GM19438 (cell line): ENCODE data around the gene CDYL.

Source experiments
- ATAC-seq: cut with Tn5 transposase; IDR thresholded peaks from one replicate; pipeline ENCODE4 v1.9.1; 2021; ENCODE audit warnings: low read depth; ENCODE audit not compliant: unreplicated experiment

The CDYL gene

DNA sequence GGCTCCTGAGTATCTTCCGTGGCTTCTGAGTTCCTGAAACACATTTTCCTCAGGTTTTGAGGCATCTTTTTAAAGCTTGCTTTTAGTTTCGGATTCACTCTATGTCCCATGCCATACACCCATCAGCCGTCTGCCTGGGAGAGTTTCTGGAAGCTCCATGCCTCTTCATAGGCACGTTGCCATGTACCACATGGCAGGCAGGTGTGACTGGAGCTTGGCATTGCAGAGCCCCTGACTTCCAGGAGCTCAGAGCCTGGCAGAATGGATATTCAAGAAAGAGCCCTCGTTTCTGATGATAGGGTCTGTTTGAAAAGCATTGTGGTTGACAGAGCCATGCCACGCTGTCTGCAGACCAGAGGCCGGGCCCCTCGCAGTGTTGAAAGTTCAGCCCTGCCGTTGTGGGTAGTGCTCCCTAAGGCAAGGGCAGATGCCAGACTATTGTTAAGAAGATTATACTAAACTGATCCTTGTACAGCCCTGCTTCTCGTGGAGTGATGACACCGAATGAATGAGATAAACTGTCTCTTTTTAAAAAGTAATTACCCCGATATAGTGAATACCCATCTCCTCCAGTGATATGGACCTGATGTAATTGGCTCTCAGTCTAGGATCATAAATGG, 127.7 kb downstream of the CDYL start:
- no peak for ATAC-seq

DNA sequence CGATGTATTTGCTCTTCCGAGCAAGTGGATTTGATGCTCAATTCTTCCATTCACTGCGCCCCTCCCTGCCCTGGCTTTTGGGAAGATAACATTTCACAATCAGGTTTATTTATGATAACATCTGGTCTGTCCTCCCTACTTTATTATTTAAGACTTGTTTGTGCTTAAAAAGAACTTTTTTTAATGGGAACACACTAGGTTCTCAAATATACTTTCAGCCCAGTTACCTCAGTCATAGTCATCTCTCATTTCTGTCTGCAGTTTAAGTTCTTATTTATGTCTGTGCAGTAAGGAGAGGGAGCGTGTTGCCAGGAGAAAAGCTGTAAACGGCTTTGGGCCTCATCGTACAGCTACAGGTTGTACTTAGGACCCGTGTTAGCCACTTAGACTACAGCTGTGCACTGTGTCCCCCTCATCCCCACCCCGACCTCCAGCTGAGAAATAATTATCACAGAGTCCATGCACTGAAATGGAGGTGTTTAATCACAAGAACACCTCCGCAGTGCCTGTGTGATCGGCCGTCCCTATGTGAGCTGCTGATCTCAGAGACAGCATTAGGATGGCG, 128.3 kb downstream of the CDYL start:
- no peak for ATAC-seq

DNA sequence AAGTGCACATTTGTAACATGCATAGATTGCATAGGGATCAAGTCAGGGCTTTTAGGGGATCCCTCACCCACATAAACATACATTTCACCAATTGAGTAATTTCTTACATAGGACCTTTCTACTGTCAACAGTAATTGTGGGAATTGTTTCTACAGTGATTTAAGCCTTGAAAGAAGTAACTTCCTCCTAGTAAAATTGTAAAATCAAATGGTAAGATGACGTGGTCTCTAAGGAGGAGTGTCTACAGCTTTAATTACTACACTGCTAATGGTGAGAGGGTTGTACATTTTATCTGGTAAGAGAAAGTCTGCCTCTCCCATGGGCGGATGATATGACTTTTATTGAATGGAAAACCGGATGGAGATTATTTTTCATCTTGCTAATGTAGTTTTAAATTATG, 129.6 kb downstream of the CDYL start:
- no peak for ATAC-seq

DNA sequence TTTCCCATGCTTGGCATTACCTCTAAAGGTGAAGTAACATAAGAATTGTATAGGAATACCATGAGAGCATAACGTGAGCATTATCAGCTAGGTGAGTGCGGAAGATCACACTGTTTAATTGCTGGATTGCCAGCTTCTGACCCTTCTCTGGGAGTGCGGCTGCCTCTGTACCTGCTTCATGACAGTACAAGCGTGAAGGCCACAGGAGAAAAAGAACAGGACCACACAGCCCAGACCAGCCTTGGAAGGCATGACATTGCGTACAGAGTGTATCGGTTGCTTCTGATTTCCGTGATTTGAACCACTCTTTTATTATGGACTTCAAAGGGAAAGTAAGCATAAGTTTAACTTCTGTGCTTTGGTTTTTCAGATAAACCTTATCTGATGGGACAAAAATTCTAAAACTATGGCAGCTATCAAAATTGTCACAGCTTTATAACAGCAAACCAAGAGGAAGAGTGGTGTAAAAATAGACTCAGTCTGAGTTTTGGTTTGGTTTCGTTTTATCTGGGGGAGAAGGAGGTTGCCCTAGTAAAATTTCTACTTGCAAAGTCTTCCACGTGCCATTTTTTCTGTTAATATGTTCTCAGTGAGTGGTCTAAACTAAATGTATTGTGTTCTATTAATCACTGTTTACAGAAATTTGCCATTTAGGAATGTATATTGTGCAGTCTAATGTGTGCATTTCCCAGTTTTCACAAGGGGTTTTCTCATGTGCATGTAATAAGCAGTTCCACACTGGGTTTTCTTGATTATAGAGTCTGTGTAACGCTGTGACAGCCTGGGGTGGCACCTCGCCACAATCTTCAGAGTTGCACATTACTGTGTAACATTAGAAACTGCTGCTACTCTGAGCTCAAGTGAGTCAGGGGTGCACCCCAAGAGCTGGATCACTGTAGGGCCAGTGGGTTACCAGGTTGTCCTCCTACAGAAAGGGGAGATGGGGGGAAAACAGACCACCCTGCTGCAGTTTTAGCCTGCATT, 130.4 kb downstream of the CDYL start:
- peak; percentile 48 for ATAC-seq

DNA sequence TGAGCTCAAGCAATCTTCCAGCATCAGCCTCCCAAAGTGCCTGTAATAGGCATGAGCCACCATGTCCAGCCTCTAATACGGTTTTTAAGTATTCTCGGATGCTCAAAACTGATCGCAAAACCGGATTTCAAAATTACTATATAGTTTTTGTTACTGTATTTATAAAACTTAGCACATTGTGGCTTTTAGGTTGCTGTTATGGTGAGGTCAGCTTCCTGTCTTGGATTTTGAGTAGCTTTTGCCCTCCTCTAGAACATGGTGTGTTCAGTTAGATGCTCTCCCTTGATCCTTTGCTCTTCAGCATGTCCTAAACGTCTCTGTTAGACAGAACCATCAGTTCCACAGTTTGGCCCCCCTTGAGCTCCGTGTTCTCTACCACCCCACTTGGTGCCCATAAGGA, 131.4 kb downstream of the CDYL start:
- ATAC-seq = no peak

DNA sequence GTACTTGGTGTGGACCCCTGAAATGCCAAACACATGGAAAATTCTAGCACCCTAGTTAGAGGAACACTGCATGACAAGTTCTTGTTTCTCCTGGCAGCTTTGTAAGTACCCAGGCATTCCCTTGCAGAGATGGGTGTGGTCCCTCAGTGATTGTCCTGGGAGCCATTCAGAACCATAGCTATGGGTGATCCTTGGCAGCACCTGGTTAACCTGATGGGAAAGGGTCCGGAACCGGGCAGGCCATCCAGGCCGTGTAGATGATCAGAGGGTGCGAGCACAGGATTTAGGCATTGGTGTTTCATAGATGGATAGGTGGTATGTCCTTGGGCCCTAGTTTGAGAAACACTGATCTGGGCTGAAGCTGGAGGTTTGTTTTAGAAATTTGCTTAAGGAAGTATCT, 131.9 kb downstream of the CDYL start:
- ATAC-seq = no peak

DNA sequence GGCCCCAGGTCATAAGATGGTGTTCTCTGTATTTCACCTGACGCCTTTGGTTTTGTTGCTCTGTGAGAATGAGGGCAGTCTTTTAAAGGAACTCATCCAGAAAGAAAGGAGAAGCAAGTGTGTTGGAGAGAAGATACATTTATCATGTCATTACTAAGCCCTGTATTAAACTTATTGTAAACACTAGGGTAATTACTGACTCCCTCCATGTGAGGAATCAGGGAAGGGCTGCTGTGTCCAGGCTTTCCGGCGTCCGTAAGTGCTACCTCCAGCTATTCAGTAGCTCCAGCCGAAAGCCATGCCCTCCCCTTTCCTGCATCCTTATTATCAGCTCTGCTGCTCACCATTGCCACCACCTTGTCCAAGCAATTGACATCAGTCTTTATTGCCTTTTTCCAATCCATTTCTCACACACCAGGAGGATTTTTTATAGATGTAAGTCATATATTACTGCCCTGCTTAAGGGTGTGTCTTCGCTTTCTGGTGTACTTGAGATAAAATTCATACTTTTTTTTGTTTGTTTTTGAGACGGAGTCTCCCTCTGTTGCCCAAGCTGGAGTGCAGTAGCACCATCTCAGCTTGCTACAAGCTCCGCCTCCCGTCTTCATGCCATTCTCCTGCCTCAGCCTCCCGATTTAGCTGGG, 133.0 kb downstream of the CDYL start:
- no peak for ATAC-seq

DNA sequence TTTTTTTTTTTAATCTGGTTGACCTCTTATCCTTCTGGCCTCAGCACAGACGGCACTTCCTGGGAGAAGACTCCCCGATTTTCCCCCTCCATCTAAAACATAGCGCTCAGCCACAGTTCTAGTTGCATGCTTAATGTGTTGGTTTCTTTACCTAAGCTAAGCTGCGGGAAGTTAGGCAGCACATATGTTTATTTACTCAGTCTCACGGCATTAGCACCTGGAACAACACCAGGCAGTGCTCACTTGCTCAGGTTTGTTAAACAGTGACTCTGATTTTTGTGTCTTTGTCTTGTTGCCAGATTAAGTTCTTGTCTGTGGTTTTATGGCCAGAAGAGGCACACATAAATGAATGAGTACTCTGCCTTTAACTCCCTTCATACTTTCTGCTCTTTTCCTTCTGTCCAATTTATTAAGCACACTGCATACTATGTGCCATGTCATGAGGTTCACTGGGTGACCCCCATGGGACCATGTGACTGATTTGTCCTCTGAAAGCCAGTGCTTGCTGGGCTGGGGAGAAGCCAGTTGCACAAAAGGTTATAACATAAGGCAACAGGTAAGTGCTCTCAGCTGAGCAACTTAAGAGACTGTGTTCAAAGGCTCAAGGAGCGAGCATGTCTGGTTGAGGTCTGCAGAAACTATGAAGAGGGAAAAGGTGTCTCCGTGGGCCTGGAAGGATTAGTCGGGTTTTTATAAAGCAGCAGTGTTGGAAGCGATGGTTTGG, 134.0 kb downstream of the CDYL start:
- no peak for ATAC-seq

DNA sequence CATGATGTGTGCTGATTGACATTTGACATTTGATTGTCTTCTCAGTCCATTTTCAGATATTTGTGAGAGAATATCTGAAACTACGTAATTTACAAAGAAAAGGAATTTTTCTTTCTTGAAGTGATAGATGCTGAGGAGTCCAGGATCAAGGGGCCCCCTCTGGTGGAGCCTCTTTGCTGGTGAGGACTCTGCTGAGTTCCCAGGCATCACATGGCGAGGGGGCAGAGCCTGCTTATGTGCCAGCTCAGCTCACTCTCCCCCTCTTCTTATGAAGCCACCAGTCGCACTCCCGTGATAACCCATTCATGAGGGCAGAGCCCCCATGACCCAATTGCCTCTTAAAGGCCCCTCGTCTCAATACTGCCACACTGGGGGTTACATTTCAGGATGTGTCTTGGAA, 136.4 kb downstream of the CDYL start:
- ATAC-seq = no peak

DNA sequence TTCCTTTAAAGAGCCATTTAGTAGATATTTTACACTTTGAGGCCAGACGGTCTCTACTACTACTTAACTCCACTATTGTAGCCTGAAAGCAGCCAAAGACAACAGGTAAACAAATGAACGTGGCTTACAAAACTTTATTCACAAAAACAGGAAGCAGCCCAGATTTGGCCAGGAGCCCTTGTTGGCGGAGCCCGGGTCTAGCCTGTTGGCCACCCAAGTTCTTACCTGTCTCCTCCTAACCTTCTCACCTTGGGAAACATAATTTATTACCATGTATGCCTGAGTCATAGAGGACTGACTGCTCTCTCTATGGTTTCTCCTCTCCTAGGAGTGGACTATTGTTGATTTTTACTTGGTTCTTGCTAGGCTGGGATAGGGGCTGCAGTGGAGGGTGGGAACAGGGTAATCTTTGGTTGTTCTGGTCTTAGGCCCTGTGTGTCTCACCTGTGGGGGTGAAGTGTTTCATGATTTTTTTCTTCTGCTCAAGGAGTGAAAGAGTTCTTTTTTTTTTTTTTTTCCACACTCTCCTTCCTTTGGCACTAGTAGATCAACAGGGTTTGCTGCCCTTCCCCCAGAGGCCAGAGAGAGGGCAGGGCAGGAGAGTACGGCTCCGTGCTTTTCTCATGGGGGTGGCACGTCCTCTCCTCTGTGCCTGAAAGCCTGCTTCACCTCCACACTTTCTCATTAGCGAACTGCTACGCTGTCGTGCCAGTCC, 137.7 kb downstream of the CDYL start:
- ATAC-seq = no peak

DNA sequence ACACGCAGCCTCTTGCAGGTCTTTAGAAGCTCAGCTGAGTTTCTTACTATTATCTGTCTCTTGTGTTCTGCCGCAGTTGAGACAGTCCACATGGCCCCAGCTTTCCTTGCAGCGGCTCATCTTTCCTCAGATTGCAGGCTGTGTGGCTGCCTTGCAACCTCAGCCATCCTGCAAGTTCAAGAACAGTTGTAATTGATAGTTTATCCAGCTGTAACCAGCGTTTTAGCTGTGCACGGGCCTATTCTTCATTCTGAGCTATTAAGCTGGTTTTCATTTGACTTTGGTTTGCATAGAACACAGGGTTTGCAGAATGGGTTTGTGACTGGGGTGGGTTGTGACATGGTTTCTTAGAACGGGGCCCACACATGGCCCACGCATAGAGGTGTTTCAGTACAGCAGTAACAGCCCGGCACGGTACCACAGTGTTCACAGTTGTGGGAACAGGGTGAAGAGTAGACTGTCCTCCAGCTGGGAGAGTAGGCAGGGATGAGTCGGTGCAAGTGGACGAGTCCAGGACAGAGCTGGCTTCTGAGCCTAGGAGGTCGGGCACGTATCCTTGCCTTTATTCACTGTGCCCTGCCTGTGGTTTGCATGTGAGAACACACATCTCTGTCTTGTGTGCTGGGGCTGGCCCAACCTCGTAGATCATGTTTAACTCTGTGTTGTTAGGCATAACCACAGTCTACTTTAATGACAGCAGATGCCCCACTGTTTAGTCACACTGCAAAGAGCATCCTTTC, 138.4 kb downstream of the CDYL start:
- no peak for ATAC-seq

DNA sequence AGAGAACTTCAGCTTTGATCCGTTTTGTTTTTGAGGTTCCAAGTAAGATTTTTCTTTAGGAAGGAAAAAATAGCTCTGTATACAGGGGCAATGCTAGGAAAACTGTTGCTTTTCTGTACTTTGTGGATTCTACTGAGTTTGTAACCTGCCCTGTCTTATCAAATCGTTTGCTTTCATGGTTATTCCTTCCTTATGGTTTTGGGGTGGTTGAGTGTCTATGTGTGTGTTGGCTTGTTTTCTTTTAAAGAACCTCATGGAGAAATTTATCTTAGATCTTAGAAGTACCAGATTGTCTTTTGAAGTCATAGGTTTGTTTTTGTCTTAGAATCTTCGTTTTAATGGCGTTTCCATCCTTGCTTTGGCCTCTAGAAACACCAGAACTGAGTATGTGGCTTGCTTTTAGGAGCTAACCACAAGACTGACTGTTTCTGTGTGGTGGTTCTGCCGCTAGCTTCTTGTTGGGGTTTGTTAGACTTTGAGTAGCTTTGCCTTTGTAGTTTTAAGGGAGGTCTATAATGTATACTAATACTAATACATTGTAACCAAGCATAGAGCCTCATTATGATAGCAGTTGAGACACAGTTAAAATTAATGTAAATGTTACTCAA, 140.9 kb downstream of the CDYL start:
- no peak for ATAC-seq

DNA sequence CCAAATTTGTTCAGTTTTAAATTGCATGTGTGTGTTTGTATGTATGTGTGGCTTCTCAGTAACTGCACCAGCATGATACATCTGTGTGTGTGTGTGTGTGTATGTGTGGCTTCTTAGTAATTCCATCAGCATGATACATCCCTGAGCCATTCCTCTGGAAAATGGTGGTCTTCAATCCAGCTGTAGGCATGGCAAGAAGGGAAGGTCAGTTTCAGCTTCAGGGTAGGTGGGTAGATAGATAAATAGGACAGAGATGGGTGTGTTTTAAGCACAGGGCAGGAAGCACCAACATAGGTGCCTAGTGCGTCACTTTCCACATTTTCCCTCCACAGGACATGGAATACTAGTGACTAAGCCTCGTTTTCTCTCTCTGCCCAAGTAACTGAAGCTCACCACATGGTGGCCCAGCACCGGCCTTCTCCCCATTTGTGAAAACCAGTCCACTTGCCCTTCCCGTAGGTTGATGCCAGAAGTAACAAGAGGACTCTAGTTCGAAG, 144.8 kb downstream of the CDYL start:
- ATAC-seq = no peak

DNA sequence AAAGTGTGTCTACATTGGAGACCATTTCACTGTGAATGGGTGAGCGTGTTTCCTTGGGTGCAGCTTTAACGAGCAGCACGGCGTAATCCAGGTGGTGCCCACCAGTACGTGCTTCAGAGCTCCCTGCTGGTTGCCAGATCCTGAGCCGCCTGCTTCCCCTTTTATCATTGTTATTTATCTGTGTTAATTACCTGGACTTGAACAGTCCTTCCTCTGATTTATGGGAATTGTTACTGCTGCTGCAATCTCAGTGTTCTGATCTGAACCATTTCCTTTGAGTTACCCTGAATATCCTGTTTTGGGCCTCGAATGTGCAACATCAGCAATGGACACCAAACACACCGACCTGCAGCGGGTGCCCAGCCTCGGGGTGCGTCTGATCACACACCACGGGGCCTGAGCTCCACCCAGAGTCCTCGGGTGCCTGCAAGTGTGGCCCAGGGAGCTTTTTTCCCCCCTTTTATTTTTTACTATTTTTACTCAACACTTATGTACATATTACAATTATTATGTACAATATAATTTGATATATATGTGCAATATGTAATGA, 146.4 kb downstream of the CDYL start:
- no peak for ATAC-seq

DNA sequence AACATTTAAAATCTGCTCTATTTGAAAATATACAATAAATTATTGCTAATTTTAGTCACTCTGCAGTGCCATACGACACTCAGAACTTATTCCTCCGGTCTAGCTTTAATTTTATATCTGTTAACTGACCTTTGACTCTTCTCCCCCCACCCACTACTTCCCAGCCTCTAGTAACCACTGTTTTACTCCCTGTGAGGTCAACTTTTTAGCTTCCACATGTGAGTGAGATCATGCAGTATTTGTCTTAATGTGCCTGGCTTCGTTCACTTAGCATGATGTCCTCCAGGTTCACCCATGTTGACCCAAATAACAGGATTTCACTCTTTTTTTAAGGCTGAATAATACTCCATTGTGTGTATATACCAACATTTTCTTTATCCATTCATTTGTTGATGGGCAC, 146.9 kb downstream of the CDYL start:
- ATAC-seq = no peak

DNA sequence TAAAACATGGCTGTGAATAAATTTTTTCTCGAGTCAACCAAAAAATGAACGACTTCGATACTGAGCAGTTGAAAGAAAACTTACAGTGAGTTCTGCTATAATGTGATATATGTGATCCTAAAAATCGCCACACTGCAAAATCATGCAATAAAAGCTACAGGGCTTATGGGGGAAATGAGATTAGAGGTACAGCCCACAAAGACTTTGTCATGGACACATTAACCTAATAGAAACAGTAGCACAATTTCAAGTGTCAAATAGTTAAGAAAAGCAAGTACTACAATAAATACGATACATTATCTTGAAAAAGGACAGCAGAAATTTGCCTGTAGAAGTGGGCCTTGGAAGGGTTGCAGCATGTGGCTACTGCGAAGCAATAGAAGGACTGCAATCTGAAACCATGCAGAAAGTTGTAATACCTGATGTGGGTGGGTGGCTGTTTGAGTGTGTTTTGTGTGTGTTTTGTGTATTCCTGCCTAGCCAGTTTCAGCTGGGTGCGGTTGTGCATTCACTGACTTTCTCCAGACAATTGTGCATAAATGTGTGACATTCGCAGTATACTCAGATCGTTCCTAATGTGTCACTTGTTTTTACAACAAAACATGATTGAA, 148.6 kb downstream of the CDYL start:
- ATAC-seq = no peak

DNA sequence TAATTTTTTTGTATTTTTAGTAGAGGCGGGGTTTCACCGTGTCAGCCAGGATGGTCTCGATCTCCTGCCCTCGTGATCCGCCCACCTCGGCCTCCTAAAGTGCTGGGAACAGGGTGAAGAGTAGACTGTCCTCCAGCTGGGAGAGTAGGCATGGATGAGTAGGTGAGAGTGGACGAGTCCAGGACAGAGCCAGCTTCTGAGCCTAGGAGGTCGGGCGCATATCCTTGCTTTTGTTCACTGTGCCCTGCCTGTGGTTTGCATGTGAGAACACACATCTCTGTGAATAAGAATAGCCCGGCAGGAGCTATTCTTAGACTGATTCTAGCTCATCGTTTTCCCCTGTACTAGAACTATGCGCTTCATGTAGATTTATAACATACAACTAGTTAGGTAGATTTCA, 149.4 kb downstream of the CDYL start:
- no peak for ATAC-seq

DNA sequence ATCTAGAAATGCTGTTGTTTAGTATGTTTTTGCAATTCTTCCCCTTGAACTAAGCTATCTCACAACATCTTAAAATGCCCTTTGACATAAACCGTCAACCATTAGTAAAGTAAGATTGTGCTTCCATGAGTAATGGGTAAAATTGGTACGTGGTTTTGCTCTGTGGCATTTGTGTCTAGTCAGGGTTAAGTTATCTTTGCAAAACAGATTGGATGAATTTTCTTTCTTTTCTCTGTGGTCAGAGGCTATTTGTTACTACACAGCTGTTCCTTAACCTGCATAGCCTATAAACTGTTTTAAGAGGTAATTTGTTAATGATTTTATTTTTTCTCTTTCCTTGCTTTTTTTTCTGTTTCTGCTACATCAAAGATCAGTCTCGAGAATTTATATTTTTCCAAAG, 152.2 kb downstream of the CDYL start:
- ATAC-seq = no peak
